ENCODE data around the gene TLCD3A.
A peak's percentile ranks its signal among the peaks of the same experiment; 100 is the strongest.

Gene TLCD3A

GRCh38 chr17:705863-706262 lies 26.5 kb upstream of the TLCD3A start:
- H3K27ac ChIP-seq (ENCODE audit: insufficient read depth, low read length, poor library complexity, severe bottlenecking): no peak overlapping the region
- H3K36me3 ChIP-seq (ENCODE audit: control insufficient read depth, insufficient read depth, low read length): peaks cover 30% of the 10 kb centered on the region
- H3K9me3 ChIP-seq (ENCODE audit: control insufficient read depth, low read length): no peaks in the 10 kb centered on the region
- H3K4me3 ChIP-seq (ENCODE audit: insufficient read depth, low read depth, low read length, poor library complexity, severe bottlenecking): no peak overlapping the region
- H3K4me1 ChIP-seq (ENCODE audit: control insufficient read depth, insufficient read depth, low read length, poor library complexity, severe bottlenecking): no peaks in the 10 kb centered on the region
- no peak for DNase-seq
- H3K27me3 ChIP-seq (replicated peaks; ENCODE audit: control insufficient read depth, insufficient read depth, low read length, poor library complexity, severe bottlenecking): no peaks in the 10 kb centered on the region

GRCh38 chr17:708132-708531 lies 24.3 kb upstream of the TLCD3A start:
- H3K27me3 ChIP-seq (replicated peaks; ENCODE audit: control insufficient read depth, insufficient read depth, low read length, poor library complexity, severe bottlenecking): no peaks in the 10 kb centered on the region
- H3K27ac ChIP-seq (ENCODE audit: insufficient read depth, low read length, poor library complexity, severe bottlenecking): no peak overlapping the region
- no peak overlapping the region for H3K4me3 ChIP-seq (ENCODE audit: insufficient read depth, low read depth, low read length, poor library complexity, severe bottlenecking)
- no peak for DNase-seq
- no peaks in the 10 kb centered on the region for H3K4me1 ChIP-seq (ENCODE audit: control insufficient read depth, insufficient read depth, low read length, poor library complexity, severe bottlenecking)
- H3K9me3 ChIP-seq (ENCODE audit: control insufficient read depth, low read length): no peaks in the 10 kb centered on the region
- peaks cover 27% of the 10 kb centered on the region for H3K36me3 ChIP-seq (ENCODE audit: control insufficient read depth, insufficient read depth, low read length)

- no peak overlapping the region for H3K4me3 ChIP-seq (ENCODE audit: insufficient read depth, low read depth, low read length, poor library complexity, severe bottlenecking)
- no peak overlapping the region for H3K27ac ChIP-seq (ENCODE audit: insufficient read depth, low read length, poor library complexity, severe bottlenecking)
- DNase-seq: no peak
- H3K9me3 ChIP-seq (ENCODE audit: control insufficient read depth, low read length): no peaks in the 10 kb centered on the region
- peaks cover 3% of the 10 kb centered on the region for H3K4me1 ChIP-seq (ENCODE audit: control insufficient read depth, insufficient read depth, low read length, poor library complexity, severe bottlenecking)
- H3K36me3 ChIP-seq (ENCODE audit: control insufficient read depth, insufficient read depth, low read length): no peaks in the 10 kb centered on the region
- no peaks in the 10 kb centered on the region for H3K27me3 ChIP-seq (replicated peaks; ENCODE audit: control insufficient read depth, insufficient read depth, low read length, poor library complexity, severe bottlenecking)
Observed at GRCh38 chr17:718075-718474, 14.3 kb upstream of the TLCD3A start.

DNA sequence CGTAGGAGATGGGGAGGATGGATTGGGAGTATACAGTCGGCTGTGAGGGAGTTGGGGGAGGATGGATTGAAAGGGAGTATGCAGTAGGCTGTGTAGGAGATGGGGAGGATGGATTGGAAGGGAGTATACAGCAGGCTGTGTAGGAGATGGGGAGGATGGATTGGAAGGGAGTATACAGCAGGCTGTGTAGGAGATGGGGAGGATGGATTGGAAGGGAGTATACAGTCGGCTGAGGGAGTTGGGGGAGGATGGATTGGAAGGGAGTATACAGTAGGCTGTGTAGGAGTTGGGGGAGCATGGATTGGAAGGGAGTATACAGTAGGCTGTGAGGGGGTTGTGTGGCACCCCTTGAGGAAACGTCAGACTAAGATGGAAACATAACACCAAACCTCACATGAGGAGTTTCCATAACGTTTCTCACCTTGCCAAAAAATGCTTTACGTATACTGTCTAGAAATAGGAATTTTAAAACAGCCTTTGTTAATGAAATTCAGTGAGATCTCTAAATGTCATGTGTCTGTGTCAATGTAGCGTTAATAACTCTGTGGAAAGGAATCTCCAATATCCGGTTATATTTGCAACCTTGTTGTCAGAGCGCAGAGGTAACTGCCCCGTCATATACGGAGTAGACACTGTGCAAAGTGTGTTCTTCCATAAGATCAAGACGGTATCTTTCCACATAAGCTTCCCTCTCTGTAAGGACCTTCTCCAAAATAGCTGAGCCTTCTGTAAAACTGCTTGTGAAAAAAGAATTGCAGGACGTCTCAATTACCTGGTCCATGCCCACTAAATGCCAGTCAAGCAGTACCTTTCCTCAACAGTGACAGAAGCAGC lies 11.5 kb upstream of the TLCD3A start:
- Histone ChIP-seq H3K27me3 (replicated peaks; ENCODE audit: control insufficient read depth, insufficient read depth, low read length, poor library complexity, severe bottlenecking) (no peaks in the 10 kb centered on the region), H3K36me3 (ENCODE audit: control insufficient read depth, insufficient read depth, low read length) (no peaks in the 10 kb centered on the region), H3K9me3 (ENCODE audit: control insufficient read depth, low read length) (no peaks in the 10 kb centered on the region), H3K4me3 (ENCODE audit: insufficient read depth, low read depth, low read length, poor library complexity, severe bottlenecking) (no peak overlapping the region), H3K4me1 (ENCODE audit: control insufficient read depth, insufficient read depth, low read length, poor library complexity, severe bottlenecking) (no peaks in the 10 kb centered on the region), H3K27ac (ENCODE audit: insufficient read depth, low read length, poor library complexity, severe bottlenecking) (no peak overlapping the region)
- DNase-seq: no peak

DNA sequence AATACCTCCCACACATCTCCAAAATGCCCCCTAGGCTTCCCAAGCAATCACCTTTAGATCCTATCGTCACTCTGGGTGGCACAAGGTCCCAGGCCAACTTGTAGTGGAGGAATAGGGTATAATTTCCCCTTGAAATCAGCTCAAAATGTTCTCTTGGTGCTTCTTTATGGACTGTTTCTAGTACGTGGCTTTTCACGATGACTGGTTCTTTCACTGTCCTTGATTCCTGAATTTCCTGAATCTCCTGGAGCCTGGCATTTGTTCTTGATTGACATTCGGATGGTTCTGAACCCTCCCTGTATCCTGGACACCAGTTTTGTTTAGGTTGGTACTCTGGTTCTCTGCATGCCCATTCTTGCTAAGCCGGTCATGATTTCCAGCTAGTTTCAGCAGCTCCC lies 10.9 kb upstream of the TLCD3A start:
- H3K27ac ChIP-seq (ENCODE audit: insufficient read depth, low read length, poor library complexity, severe bottlenecking): no peak overlapping the region
- H3K4me1 ChIP-seq (ENCODE audit: control insufficient read depth, insufficient read depth, low read length, poor library complexity, severe bottlenecking): no peaks in the 10 kb centered on the region
- H3K9me3 ChIP-seq (ENCODE audit: control insufficient read depth, low read length): no peaks in the 10 kb centered on the region
- no peaks in the 10 kb centered on the region for H3K36me3 ChIP-seq (ENCODE audit: control insufficient read depth, insufficient read depth, low read length)
- no peaks in the 10 kb centered on the region for H3K27me3 ChIP-seq (replicated peaks; ENCODE audit: control insufficient read depth, insufficient read depth, low read length, poor library complexity, severe bottlenecking)
- H3K4me3 ChIP-seq (ENCODE audit: insufficient read depth, low read depth, low read length, poor library complexity, severe bottlenecking): no peak overlapping the region
- no peak for DNase-seq

GRCh38 chr17:725084-725483 lies 7.3 kb upstream of the TLCD3A start:
- Histone ChIP-seq H3K9me3 (ENCODE audit: control insufficient read depth, low read length) (no peaks in the 10 kb centered on the region), H3K27me3 (replicated peaks; ENCODE audit: control insufficient read depth, insufficient read depth, low read length, poor library complexity, severe bottlenecking) (no peaks in the 10 kb centered on the region), H3K4me3 (ENCODE audit: insufficient read depth, low read depth, low read length, poor library complexity, severe bottlenecking) (no peak overlapping the region), H3K36me3 (ENCODE audit: control insufficient read depth, insufficient read depth, low read length) (no peaks in the 10 kb centered on the region), H3K4me1 (ENCODE audit: control insufficient read depth, insufficient read depth, low read length, poor library complexity, severe bottlenecking) (no peaks in the 10 kb centered on the region), H3K27ac (ENCODE audit: insufficient read depth, low read length, poor library complexity, severe bottlenecking) (no peak overlapping the region)
- no peak for DNase-seq

DNA sequence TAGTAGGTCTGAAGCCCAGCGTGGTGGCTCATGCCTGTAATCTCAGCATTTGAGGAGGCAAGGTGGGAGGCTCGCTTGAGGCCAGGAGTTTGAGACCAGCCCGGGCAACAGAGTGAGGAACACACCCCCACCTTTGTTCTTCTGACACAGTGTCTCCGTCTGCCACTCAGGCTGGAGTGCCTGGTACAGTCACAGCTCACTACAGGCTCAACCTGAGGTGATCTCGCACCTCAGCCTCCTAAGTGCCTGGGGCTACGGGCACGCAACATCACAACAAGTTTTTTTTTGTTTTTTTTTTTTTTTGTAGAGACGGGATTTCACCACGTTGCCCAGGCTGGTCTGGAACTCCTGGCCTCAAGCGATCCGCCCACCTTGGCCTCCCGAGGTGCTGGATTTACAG lies 6.7 kb upstream of the TLCD3A start:
- H3K27me3 ChIP-seq (replicated peaks; ENCODE audit: control insufficient read depth, insufficient read depth, low read length, poor library complexity, severe bottlenecking): no peaks in the 10 kb centered on the region
- no peak for DNase-seq
- H3K4me3 ChIP-seq (ENCODE audit: insufficient read depth, low read depth, low read length, poor library complexity, severe bottlenecking): no peak overlapping the region
- H3K9me3 ChIP-seq (ENCODE audit: control insufficient read depth, low read length): no peaks in the 10 kb centered on the region
- H3K4me1 ChIP-seq (ENCODE audit: control insufficient read depth, insufficient read depth, low read length, poor library complexity, severe bottlenecking): no peaks in the 10 kb centered on the region
- H3K27ac ChIP-seq (ENCODE audit: insufficient read depth, low read length, poor library complexity, severe bottlenecking): no peak overlapping the region
- H3K36me3 ChIP-seq (ENCODE audit: control insufficient read depth, insufficient read depth, low read length): no peaks in the 10 kb centered on the region

- no peak overlapping the region for H3K27ac ChIP-seq (ENCODE audit: insufficient read depth, low read length, poor library complexity, severe bottlenecking)
- H3K27me3 ChIP-seq (replicated peaks; ENCODE audit: control insufficient read depth, insufficient read depth, low read length, poor library complexity, severe bottlenecking): no peaks in the 10 kb centered on the region
- H3K9me3 ChIP-seq (ENCODE audit: control insufficient read depth, low read length): no peaks in the 10 kb centered on the region
- no peak for DNase-seq
- H3K36me3 ChIP-seq (ENCODE audit: control insufficient read depth, insufficient read depth, low read length): no peaks in the 10 kb centered on the region
- H3K4me3 ChIP-seq (ENCODE audit: insufficient read depth, low read depth, low read length, poor library complexity, severe bottlenecking): no peak overlapping the region
- no peaks in the 10 kb centered on the region for H3K4me1 ChIP-seq (ENCODE audit: control insufficient read depth, insufficient read depth, low read length, poor library complexity, severe bottlenecking)
Observed at GRCh38 chr17:726271-726919, 6.0 kb upstream of the TLCD3A start.

DNA sequence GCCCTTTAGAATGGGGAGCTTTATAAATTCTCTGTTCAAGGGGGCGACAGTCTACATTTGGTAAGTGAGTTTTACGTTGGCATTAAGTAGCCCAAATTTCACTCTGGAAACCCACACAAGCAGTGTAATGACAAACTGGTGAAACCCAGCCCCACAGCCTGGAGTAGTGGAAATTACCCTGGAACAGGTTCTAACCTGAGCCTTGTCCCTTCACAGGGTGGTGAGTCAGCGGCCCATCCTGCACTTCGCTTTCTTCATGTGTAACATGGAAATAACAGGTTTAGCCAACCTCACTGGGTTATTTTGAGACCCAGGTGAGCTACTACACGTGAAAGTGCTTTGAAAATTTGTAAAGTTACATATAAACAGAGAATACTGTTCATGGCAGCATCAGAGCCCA lies 3.5 kb upstream of the TLCD3A start:
- no peaks in the 10 kb centered on the region for H3K27me3 ChIP-seq (replicated peaks; ENCODE audit: control insufficient read depth, insufficient read depth, low read length, poor library complexity, severe bottlenecking)
- peaks cover 8% of the 10 kb centered on the region for H3K4me1 ChIP-seq (ENCODE audit: control insufficient read depth, insufficient read depth, low read length, poor library complexity, severe bottlenecking)
- no peak overlapping the region for H3K4me3 ChIP-seq (ENCODE audit: insufficient read depth, low read depth, low read length, poor library complexity, severe bottlenecking)
- DNase-seq: no peak
- H3K36me3 ChIP-seq (ENCODE audit: control insufficient read depth, insufficient read depth, low read length): no peaks in the 10 kb centered on the region
- H3K9me3 ChIP-seq (ENCODE audit: control insufficient read depth, low read length): no peaks in the 10 kb centered on the region
- H3K27ac ChIP-seq (ENCODE audit: insufficient read depth, low read length, poor library complexity, severe bottlenecking): no peak overlapping the region

GRCh38 chr17:731644-732066 lies 741 bp upstream of the TLCD3A start:
- DNase-seq: no peak
- no peaks in the 10 kb centered on the region for H3K27me3 ChIP-seq (replicated peaks; ENCODE audit: control insufficient read depth, insufficient read depth, low read length, poor library complexity, severe bottlenecking)
- H3K4me1 ChIP-seq (ENCODE audit: control insufficient read depth, insufficient read depth, low read length, poor library complexity, severe bottlenecking): peaks cover 8% of the 10 kb centered on the region
- no peaks in the 10 kb centered on the region for H3K36me3 ChIP-seq (ENCODE audit: control insufficient read depth, insufficient read depth, low read length)
- H3K27ac ChIP-seq (ENCODE audit: insufficient read depth, low read length, poor library complexity, severe bottlenecking): no peak overlapping the region
- H3K9me3 ChIP-seq (ENCODE audit: control insufficient read depth, low read length): no peaks in the 10 kb centered on the region
- peak overlapping the region; percentile 61 for H3K4me3 ChIP-seq (ENCODE audit: insufficient read depth, low read depth, low read length, poor library complexity, severe bottlenecking)
